ENCODE data around the gene RBP3. TPM values are rescaled to one million over a fixed set of nuclear protein-coding genes. Genes with fewer than 3 reads are reported as not detected.

RBP3 gene
- total RNA-seq, 1 donor from 2014 or later: not detected

DNA sequence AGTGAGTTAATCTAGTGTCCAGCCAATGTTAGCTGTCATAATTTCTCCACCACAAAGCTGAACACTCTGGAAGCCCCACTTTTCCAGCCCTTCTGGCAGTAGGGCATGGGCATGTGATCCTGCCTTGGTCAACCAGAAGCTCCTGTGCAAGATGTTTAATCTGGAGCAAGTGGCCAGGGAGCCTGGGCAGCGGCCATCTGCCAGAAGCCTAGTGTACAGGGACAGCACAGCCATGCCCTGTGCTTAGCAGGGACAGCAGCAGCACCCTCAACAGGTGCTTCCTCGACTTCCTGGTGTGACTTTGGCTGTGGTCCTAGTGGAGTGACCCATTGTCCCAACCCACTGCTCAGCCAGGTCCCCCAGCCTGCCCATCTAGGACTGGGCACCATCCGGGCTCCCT is 10.3 kb downstream of the RBP3 start:
- Mint-ChIP-seq H3K36me3 (ENCODE audit: low read depth) (no peaks in the 10 kb centered on the region), H3K9me3 (no peaks in the 10 kb centered on the region), H3K4me1 (ENCODE audit: low read depth) (peaks cover 2% of the 10 kb centered on the region), H3K27ac (no peak overlapping the region), H3K4me3 (ENCODE audit: low read depth) (no peak overlapping the region), H3K27me3 (ENCODE audit: low read depth) (no peaks in the 10 kb centered on the region)
- intact Hi-C loops (cut with micrococcal nuclease): no loop called here
- no peak for DNase-seq (ENCODE audit: low spot score)

DNA sequence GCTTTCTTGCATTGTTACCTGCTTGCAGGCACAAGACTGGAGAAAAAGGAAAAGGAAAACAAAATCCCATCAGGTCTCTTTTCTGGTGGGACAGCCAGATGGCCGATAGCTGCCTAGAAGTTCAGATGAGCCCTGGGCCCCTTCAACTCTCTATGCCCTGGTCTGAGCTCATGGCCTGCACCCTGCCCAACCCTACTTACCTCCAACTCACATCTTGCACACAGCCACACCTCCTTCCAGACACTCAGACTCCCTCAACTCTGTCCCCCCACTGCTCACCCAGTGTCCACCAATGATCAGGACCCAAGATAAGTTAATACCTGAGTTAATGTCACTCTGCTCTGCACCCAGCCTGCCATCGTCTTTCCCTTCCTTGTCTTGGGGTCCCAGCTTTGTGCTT is 10.9 kb downstream of the RBP3 start:
- Mint-ChIP-seq H3K9me3 (no peaks in the 10 kb centered on the region), H3K27ac (no peak overlapping the region), H3K27me3 (ENCODE audit: low read depth) (no peaks in the 10 kb centered on the region), H3K36me3 (ENCODE audit: low read depth) (no peaks in the 10 kb centered on the region), H3K4me1 (ENCODE audit: low read depth) (peaks cover 2% of the 10 kb centered on the region), H3K4me3 (ENCODE audit: low read depth) (no peak overlapping the region)
- intact Hi-C loops (cut with micrococcal nuclease): no loop called here
- no peak for DNase-seq (ENCODE audit: low spot score)

DNA sequence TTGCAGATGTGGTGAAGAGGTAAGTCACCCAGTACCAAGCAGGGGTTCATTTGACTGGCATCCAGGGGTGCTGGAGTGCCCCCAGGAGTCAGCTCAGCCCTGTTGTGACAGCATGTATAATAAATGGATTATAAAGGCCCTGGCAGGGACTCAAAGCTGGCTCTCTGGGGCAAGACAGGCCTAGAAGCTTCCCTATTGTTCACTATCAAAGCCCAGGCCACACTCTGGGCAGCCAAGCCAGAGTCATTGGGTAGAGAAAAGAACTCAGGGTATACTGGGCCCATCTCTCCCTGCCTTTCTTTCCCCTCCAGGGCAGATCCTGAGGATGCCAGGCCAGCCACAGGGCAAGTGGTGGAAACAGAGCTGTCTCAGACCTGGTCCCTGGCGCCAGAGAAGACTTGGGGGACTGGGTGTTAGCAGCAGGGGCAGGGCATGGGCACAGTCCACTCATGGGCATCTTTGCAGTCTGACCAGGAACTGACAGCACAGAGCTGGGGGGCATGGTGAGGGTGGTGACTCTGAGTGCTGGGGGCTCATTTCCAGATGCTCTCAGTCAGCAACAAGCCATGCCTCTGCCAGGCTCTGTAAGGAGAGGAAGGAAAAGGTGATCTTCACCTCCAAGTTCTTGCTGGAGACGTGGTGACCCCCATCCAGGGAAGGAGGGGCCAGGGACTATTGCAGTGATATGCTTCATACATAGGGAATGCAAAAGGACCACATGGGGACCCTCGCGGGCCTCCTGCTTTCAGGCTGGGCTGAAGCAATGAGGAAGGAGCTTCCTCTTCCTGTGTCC is 11.7 kb downstream of the RBP3 start:
- Mint-ChIP-seq H3K4me1 (ENCODE audit: low read depth) (peaks cover 2% of the 10 kb centered on the region), H3K27ac (no peak overlapping the region), H3K4me3 (ENCODE audit: low read depth) (no peak overlapping the region), H3K27me3 (ENCODE audit: low read depth) (no peaks in the 10 kb centered on the region), H3K9me3 (no peaks in the 10 kb centered on the region), H3K36me3 (ENCODE audit: low read depth) (no peaks in the 10 kb centered on the region)
- intact Hi-C loops (cut with micrococcal nuclease): no loop called here
- no peak for DNase-seq (ENCODE audit: low spot score)

DNA sequence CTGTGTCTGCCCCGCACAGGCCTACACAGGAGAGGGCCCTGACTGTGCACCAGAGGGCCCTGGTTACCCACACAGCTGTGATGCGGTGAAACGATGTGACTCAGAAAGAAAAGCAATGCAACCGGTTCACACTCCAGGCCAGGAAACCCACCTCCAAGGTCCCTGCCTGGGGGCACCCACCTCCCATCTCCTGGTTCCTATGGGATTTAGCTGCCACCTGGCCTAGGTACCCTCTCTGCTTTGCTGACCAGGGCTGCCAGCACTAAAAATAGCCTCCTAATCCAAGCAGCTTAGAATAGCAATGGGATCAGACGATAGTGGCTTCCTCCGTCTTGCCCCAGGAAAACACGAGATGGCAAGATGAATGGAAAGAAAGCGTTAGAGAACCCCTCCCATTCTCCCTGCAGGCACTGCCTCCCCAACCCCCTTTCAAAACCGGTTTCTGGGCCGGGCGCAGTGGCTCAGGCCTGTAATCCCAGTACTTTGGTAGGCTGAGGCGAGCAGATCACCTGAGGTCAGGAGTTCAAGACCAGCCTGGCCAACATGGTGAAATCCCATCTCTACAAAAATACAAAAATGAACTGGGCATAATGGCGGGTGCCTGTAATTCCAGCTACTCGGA is 12.4 kb downstream of the RBP3 start:
- intact Hi-C loops (cut with micrococcal nuclease): no loop called here
- Mint-ChIP-seq H3K9me3 (no peaks in the 10 kb centered on the region), H3K4me3 (ENCODE audit: low read depth) (no peak overlapping the region), H3K36me3 (ENCODE audit: low read depth) (no peaks in the 10 kb centered on the region), H3K27ac (no peak overlapping the region), H3K4me1 (ENCODE audit: low read depth) (peaks cover 2% of the 10 kb centered on the region), H3K27me3 (ENCODE audit: low read depth) (no peaks in the 10 kb centered on the region)
- no peak for DNase-seq (ENCODE audit: low spot score)

DNA sequence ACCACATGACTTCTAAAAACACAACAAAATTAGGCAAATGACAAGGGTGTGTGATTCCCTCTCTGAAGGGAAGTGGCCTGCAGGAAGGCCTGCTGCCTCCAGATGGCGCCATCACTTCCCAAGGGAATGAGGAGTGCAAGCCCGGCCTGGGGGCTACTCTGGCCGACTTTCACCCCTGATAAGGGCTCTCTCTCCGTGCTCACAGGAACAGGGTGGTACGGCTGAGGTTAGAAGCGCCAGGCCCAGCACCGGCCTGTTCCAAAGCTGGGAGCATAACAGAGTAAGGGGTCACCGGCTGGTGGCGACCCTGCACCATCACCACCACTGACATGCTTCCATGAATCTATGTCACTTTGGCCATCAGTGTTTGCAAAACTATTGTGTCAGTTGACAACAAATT is 13.1 kb downstream of the RBP3 start:
- no peak overlapping the region for H3K27ac Mint-ChIP-seq
- DNase-seq (ENCODE audit: low spot score): no peak
- H3K9me3 Mint-ChIP-seq: no peaks in the 10 kb centered on the region
- H3K4me1 Mint-ChIP-seq (ENCODE audit: low read depth): peaks cover 2% of the 10 kb centered on the region
- H3K27me3 Mint-ChIP-seq (ENCODE audit: low read depth): no peaks in the 10 kb centered on the region
- H3K4me3 Mint-ChIP-seq (ENCODE audit: low read depth): no peak overlapping the region
- H3K36me3 Mint-ChIP-seq (ENCODE audit: low read depth): no peaks in the 10 kb centered on the region
- intact Hi-C loops (cut with micrococcal nuclease): no loop called here

DNA sequence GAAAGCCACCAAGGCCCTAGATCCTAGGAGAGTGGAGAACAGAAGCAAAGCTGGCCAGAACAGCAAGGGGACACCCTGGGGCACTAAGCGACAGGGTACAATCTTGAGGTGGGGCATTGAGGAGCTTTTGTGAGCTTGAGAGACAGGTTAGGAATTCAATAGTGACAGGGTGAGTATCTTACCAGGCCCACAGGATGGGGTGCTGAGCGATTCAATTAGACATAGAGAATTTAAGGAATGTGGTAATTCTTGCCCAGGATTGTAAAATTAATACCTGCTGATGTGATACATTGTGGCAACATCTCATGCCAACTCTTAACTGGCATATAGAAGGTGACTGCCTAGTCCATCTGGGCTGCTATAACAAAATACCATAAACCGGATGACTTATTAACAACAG is 14.0 kb downstream of the RBP3 start:
- intact Hi-C loops (cut with micrococcal nuclease): no loop called here
- no peaks in the 10 kb centered on the region for H3K27me3 Mint-ChIP-seq (ENCODE audit: low read depth)
- no peak overlapping the region for H3K27ac Mint-ChIP-seq
- H3K4me3 Mint-ChIP-seq (ENCODE audit: low read depth): no peak overlapping the region
- peaks cover 2% of the 10 kb centered on the region for H3K4me1 Mint-ChIP-seq (ENCODE audit: low read depth)
- no peak for DNase-seq (ENCODE audit: low spot score)
- no peaks in the 10 kb centered on the region for H3K36me3 Mint-ChIP-seq (ENCODE audit: low read depth)
- no peaks in the 10 kb centered on the region for H3K9me3 Mint-ChIP-seq

DNA sequence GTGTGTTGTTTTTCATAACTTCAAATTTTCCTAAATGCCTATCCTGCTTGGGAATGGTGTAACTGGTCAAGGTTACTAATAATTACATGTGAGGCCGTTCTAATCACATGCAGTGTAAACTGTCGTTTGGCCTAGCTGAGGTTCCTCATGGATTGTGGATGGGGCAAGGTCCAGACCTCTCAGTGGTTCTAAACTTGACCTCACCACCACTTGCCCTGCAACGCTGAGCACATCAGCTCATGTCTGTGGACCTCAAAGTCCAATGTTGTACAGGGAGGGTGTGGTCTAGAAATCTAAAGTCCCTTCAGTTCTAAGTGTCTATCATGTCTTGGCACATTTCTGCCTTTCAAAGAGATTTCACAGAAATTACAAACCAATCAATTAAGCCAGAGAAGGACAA is 15.6 kb downstream of the RBP3 start:
- no peak for DNase-seq (ENCODE audit: low spot score)
- no peak overlapping the region for H3K4me3 Mint-ChIP-seq (ENCODE audit: low read depth)
- intact Hi-C loops (cut with micrococcal nuclease): no loop called here
- H3K27me3 Mint-ChIP-seq (ENCODE audit: low read depth): no peaks in the 10 kb centered on the region
- H3K36me3 Mint-ChIP-seq (ENCODE audit: low read depth): no peaks in the 10 kb centered on the region
- no peak overlapping the region for H3K27ac Mint-ChIP-seq
- peaks cover 2% of the 10 kb centered on the region for H3K4me1 Mint-ChIP-seq (ENCODE audit: low read depth)
- no peaks in the 10 kb centered on the region for H3K9me3 Mint-ChIP-seq

DNA sequence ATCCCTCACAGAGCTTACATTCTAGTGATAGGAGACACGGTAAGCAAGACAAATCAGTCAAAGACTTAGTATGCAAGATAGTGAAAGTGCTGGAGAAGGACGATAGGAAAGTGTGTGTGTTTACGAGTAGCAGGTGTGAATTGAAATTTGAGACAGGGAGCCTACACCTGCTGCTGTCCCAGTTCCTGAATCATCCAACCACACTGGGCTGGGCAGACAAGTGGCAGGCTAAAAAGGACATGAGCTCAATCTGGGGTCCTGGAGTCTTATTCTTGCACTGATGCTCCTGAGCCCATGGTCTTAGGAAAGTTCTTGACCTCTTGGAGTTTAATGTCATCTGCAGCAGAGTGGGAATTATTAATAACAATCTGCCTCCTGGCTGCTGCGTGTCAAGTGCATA is 16.2 kb downstream of the RBP3 start:
- H3K4me3 Mint-ChIP-seq (ENCODE audit: low read depth): no peak overlapping the region
- no peak overlapping the region for H3K27ac Mint-ChIP-seq
- peaks cover 2% of the 10 kb centered on the region for H3K4me1 Mint-ChIP-seq (ENCODE audit: low read depth)
- intact Hi-C loops (cut with micrococcal nuclease): no loop called here
- no peaks in the 10 kb centered on the region for H3K9me3 Mint-ChIP-seq
- no peaks in the 10 kb centered on the region for H3K27me3 Mint-ChIP-seq (ENCODE audit: low read depth)
- no peaks in the 10 kb centered on the region for H3K36me3 Mint-ChIP-seq (ENCODE audit: low read depth)
- no peak for DNase-seq (ENCODE audit: low spot score)

DNA sequence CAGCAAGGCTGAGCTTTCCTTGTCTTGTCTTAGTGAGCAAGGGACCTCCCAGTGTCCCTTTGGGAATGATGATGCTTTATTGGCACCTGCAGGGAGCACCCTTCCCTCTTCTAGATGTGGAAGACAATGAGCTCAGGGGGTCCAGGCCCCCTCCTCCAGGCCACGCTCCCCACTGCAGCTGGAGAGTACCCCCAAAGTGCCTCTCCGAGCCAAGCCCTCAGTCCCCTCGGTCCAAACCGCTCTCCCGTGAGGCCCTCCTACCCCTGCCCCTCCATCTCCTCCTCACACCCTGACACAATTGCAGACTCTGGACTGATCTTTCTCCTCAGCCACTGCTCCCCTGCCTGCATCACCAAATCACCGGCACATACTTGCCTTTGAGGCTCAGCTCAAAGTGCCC is 16.7 kb downstream of the RBP3 start:
- H3K4me3 Mint-ChIP-seq (ENCODE audit: low read depth): no peak overlapping the region
- H3K36me3 Mint-ChIP-seq (ENCODE audit: low read depth): no peaks in the 10 kb centered on the region
- intact Hi-C loops (cut with micrococcal nuclease): no loop called here
- H3K9me3 Mint-ChIP-seq: no peaks in the 10 kb centered on the region
- H3K27ac Mint-ChIP-seq: no peak overlapping the region
- no peaks in the 10 kb centered on the region for H3K27me3 Mint-ChIP-seq (ENCODE audit: low read depth)
- DNase-seq (ENCODE audit: low spot score): no peak
- H3K4me1 Mint-ChIP-seq (ENCODE audit: low read depth): peaks cover 2% of the 10 kb centered on the region

DNA sequence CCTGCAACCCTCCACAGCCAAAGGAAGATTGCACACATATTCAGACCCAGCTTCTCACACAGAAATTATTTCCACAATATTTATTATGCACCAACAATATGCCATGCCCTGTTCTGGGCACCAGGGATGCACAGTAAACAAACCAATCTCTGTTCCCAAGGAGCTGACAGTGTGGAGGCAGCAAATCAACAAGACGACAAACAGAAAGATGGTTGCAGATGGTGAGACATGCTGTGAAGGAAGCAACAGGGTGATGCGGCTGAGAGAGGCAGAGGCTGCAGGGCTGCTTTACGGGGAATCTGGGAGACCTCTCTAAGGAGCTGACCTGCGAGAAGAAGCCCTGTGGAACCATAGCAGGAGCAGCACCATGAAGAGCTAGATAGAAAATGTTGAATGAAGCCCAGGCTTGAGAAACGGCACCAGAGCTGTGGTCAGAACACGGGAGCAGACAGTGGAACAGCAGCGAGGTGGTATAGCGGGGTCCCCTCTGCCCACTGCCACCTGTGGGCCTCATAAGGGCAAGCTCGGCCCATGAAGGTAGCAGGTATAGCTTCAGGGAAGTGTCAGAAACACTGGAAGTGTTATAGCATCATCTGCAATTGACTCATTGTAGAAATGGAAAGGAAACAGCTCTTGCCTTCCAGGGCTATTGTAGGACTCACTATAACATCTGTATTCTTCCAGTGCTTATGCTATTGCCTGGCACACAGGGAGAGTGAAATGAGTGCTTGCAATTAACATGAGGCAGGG is 17.4 kb downstream of the RBP3 start:
- H3K36me3 Mint-ChIP-seq (ENCODE audit: low read depth): no peaks in the 10 kb centered on the region
- DNase-seq (ENCODE audit: low spot score): no peak
- no peak overlapping the region for H3K4me3 Mint-ChIP-seq (ENCODE audit: low read depth)
- H3K27ac Mint-ChIP-seq: no peak overlapping the region
- peaks cover 2% of the 10 kb centered on the region for H3K4me1 Mint-ChIP-seq (ENCODE audit: low read depth)
- no peaks in the 10 kb centered on the region for H3K27me3 Mint-ChIP-seq (ENCODE audit: low read depth)
- no peaks in the 10 kb centered on the region for H3K9me3 Mint-ChIP-seq
- intact Hi-C loops (cut with micrococcal nuclease): no loop called here

DNA sequence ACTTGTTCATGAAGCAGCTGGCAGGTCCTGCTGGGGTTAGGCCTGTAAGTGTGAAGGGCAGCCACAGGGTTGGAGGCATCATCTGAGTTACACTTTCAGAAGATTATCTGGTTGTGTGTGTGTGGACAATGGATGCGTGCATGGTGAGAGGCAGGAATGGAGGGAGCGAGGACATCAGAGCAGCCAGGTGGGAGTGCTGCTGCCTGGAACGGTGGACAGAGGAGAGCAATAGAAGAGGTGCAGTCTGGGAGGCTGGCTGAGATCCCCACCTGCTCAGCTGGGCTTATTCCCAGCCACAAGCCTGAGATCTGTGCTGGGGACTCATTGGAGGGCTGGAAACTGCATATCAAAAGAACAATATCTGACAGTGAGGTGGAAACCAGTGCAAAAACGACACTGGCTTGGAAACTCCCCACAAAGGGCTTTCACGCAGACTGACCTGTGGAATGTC is 18.0 kb downstream of the RBP3 start:
- Mint-ChIP-seq H3K27ac (no peak overlapping the region), H3K36me3 (ENCODE audit: low read depth) (no peaks in the 10 kb centered on the region), H3K27me3 (ENCODE audit: low read depth) (no peaks in the 10 kb centered on the region), H3K4me3 (ENCODE audit: low read depth) (no peak overlapping the region), H3K4me1 (ENCODE audit: low read depth) (no peaks in the 10 kb centered on the region), H3K9me3 (no peaks in the 10 kb centered on the region)
- no peak for DNase-seq (ENCODE audit: low spot score)
- intact Hi-C loops (cut with micrococcal nuclease): no loop called here

DNA sequence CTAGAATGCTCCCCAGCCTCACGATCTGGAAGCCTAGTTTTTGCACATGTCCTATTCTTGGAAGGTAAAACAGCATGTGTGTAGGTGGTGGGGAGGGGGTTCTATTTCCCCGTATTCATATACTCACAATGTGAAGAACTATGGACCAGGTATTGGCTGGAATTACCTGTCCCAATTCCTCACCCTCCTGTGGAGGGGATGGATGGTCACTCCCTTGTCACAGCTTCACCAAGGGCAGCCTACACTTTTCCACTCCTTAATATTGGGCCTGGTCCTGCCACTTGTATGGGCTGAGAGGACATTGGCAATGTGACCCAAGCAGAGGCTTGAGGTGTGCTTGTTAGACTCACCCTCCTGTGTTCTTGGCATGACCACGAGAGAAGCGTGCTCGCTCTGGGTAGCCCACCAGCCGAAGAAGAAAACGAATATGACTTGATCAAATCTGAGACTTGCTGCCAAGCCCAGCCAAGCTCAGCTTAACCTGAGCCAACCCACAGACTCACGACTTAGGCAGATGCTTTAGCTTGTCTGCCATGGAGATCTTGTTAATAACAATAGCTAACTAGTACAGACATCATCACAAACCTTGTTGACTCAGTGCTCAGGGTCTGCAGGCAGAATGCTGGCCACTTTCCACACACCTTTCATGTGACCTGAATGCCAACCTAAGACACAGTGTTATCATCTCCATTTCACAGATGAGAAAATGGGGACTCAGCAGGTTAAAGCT is 18.7 kb downstream of the RBP3 start:
- H3K4me3 Mint-ChIP-seq (ENCODE audit: low read depth): no peak overlapping the region
- no peak for DNase-seq (ENCODE audit: low spot score)
- no peak overlapping the region for H3K27ac Mint-ChIP-seq
- H3K27me3 Mint-ChIP-seq (ENCODE audit: low read depth): no peaks in the 10 kb centered on the region
- intact Hi-C loops (cut with micrococcal nuclease): no loop called here
- H3K36me3 Mint-ChIP-seq (ENCODE audit: low read depth): no peaks in the 10 kb centered on the region
- no peaks in the 10 kb centered on the region for H3K9me3 Mint-ChIP-seq
- H3K4me1 Mint-ChIP-seq (ENCODE audit: low read depth): no peaks in the 10 kb centered on the region
